DND-41 (cell line): ENCODE results near the gene C1orf174.

Experiments
- ATAC-seq: fragments of 200-7000 bp; cut with Tn5 transposase; 3 replicates; pipeline ENCODE4 v1.9.1; 2021; ENCODE audit warnings: low read depth; ENCODE audit not compliant: insufficient read depth
- DNase-seq: peaks from one replicate; pipeline ENCODE4 v3.0.0-alpha.2; 2020
- H2AFZ ChIP-seq: 2 replicates; pipeline ENCODE4 v1.6.0; 2012; ENCODE audit warnings: low read depth, low read length
- H3K27ac ChIP-seq: 2 replicates; pipeline ENCODE4 v1.5.1; 2012; ENCODE audit warnings: low read length, inconsistent platforms
- H3K27me3 ChIP-seq: fragments of 200-600 bp; sonication (generic); 2 replicates; pipeline ENCODE4 v1.6.0; 2012; ENCODE audit warnings: low read length, mild to moderate bottlenecking, inconsistent platforms; ENCODE audit not compliant: insufficient read depth, poor library complexity
- H3K36me3 ChIP-seq: 2 replicates; pipeline ENCODE4 v1.5.1; 2012; ENCODE audit warnings: low read length, inconsistent platforms; ENCODE audit not compliant: insufficient read depth
- H3K4me1 ChIP-seq: 2 replicates; pipeline ENCODE4 v1.5.1; 2012; ENCODE audit warnings: mild to moderate bottlenecking, low read length; ENCODE audit not compliant: insufficient read depth
- H3K4me2 ChIP-seq: 2 replicates; pipeline ENCODE4 v1.6.0; 2012; ENCODE audit warnings: mild to moderate bottlenecking, moderate library complexity, low read length, inconsistent platforms; ENCODE audit not compliant: insufficient read depth
- H3K4me3 ChIP-seq, 2 experiments: fragments of 200-600 bp in 1 of 2; shearing (Covaris generic) in 1 of 2; 2 replicates each; pipeline ENCODE4 v1.5.1; 2012 to 2016; ENCODE audit warnings: inconsistent platforms in 2 of 2, low read length in 2 of 2, mild to moderate bottlenecking in 2 of 2, low read depth in 1 of 2, moderate library complexity in 1 of 2
- H3K79me2 ChIP-seq: 2 replicates; pipeline ENCODE4 v1.6.0; 2012; ENCODE audit warnings: low read length, inconsistent platforms; ENCODE audit not compliant: insufficient read depth
- H3K9ac ChIP-seq: 2 replicates; pipeline ENCODE4 v1.6.0; 2012; ENCODE audit warnings: low read depth, mild to moderate bottlenecking, inconsistent platforms, low read length, moderate library complexity
- H3K9me3 ChIP-seq: 2 replicates; pipeline ENCODE4 v1.5.1; 2012; ENCODE audit warnings: low read length, moderate library complexity, mild to moderate bottlenecking, inconsistent platforms; ENCODE audit not compliant: insufficient read depth, severe bottlenecking
- H4K20me1 ChIP-seq: 2 replicates; pipeline ENCODE4 v1.6.0; 2012; ENCODE audit warnings: low read length; ENCODE audit not compliant: insufficient read depth
- EZH2 ChIP-seq: IDR thresholded peaks from 3 replicates; pipeline ENCODE4 v1.6.1; 2012; ENCODE audit warnings: borderline replicate concordance, low read depth, mild to moderate bottlenecking, moderate library complexity, low read length, inconsistent platforms; ENCODE audit not compliant: severe bottlenecking
- TF ChIP-seq, protein P1 (sequence below): IDR thresholded peaks from 2 replicates; pipeline ENCODE4 v1.5.1; 2012; ENCODE audit warnings: borderline replicate concordance, low read length, moderate library complexity, mild to moderate bottlenecking; ENCODE audit not compliant: poor library complexity, severe bottlenecking; ENCODE audit errors: extremely low read depth

C1orf174 gene

DNA sequence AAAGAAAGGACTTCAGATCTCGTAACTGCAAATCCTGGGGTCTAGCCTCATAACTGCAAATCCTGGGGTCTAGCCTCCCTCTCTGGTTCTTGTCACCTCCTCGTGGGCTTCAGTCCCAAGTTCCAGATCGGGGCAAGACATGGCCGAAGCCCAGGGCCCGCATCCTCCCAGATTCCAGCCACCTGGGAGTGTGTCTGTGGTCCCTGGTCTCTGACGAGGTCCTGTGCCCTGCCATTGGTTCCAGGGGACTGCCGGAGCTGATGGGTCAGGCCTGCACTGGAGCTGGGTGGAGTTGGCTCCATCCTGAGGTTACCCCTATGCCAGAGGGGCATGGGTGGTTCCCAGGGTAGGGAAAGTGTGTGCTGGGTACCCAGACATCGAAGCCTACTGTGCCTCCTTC lies 17.7 kb upstream of the C1orf174 start:
- TF ChIP-seq, protein P1, sequence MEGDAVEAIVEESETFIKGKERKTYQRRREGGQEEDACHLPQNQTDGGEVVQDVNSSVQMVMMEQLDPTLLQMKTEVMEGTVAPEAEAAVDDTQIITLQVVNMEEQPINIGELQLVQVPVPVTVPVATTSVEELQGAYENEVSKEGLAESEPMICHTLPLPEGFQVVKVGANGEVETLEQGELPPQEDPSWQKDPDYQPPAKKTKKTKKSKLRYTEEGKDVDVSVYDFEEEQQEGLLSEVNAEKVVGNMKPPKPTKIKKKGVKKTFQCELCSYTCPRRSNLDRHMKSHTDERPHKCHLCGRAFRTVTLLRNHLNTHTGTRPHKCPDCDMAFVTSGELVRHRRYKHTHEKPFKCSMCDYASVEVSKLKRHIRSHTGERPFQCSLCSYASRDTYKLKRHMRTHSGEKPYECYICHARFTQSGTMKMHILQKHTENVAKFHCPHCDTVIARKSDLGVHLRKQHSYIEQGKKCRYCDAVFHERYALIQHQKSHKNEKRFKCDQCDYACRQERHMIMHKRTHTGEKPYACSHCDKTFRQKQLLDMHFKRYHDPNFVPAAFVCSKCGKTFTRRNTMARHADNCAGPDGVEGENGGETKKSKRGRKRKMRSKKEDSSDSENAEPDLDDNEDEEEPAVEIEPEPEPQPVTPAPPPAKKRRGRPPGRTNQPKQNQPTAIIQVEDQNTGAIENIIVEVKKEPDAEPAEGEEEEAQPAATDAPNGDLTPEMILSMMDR, result no peak
- TF ChIP-seq EZH2, result no peak
- no peak overlapping the region for H2AFZ ChIP-seq

DNA sequence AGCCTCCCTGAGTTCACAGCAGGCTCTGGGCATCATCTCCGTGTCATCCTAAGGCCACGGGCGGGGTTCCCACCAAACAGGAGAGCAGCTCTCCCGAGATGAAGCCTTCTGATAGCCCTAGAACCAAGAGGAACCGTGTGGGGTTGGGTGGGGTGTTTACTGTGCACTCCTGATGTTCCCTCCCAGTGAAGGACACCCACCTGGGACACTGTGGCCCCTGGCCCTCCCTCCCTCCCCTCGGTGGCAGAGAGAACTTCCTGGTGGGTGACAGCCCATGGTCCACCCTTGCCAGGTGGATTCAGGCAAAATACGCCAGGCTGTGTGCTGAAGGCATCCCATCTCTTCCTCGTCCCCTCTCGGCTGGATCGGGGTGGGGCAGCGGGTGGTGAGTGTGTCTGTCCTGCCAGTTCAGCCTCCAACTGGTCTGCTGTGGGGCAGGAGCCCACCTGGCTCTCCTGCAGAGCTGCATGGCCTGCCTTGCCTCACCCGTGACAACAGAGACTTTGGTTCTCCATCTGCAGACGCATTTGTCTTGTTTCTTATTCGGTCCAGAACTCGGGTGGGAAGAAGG lies 15.6 kb upstream of the C1orf174 start:
- Histone ChIP-seq H3K27ac (no peak overlapping the region), H3K36me3 (no peaks in the 10 kb centered on the region), H2AFZ (no peak overlapping the region), H4K20me1 (peaks cover 5% of the 10 kb centered on the region; the same call in 1 of the 2 replicates), H3K4me2 (no peak overlapping the region), H3K27me3 (peaks cover 3% of the 10 kb centered on the region), H3K9me3 (no peaks in the 10 kb centered on the region), H3K4me1 (no peaks in the 10 kb centered on the region), H3K9ac (no peak overlapping the region), H3K79me2 (no peaks in the 10 kb centered on the region), H3K4me3 (no peak overlapping the region)
- DNase-seq (no peak), ATAC-seq (no peak)
- TF ChIP-seq EZH2, result no peak
- TF ChIP-seq, protein P1, result no peak

More for the DNA sequence above, 17.7 kb upstream of the C1orf174 start:
- H3K79me2 ChIP-seq, result no peaks in the 10 kb centered on the region
- no peak overlapping the region for H3K27ac ChIP-seq
- H3K4me3 ChIP-seq, result no peak overlapping the region
- no peak for ATAC-seq
- DNase-seq, result no peak
- H4K20me1 ChIP-seq, result no peaks in the 10 kb centered on the region; the same call in 1 of the 2 replicates
- no peak overlapping the region for H3K4me2 ChIP-seq
- no peaks in the 10 kb centered on the region for H3K4me1 ChIP-seq
- no peaks in the 10 kb centered on the region for H3K9me3 ChIP-seq
- no peaks in the 10 kb centered on the region for H3K36me3 ChIP-seq
- H3K9ac ChIP-seq, result no peak overlapping the region
- H3K27me3 ChIP-seq, result no peaks in the 10 kb centered on the region

DNA sequence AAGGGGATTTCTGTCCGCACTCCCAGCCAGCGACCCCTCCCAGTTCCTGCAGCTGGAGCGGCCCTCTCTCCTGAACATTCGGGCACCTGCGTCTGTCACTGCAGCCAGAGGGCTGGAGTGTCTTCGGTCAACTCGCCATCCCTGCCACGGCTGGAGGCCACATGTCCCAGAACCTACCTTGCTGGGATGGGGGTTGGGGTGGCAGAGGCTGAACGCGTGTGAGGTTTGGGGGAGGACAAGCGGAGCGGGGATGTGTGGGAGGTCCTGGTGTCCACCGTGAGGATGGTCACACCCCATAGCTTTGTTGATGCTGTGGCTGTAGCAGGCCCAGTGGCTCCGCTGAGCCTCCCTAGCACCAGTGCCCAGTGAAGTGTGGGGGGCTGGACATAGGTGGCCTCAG lies 14.8 kb upstream of the C1orf174 start:
- H3K27ac ChIP-seq, result no peak overlapping the region
- TF ChIP-seq EZH2, result no peak
- TF ChIP-seq, protein P1, result no peak
- peaks cover 12% of the 10 kb centered on the region; the same call in 1 of the 2 replicates for H4K20me1 ChIP-seq
- no peak overlapping the region for H3K4me2 ChIP-seq
- no peaks in the 10 kb centered on the region for H3K36me3 ChIP-seq
- H3K9me3 ChIP-seq, result no peaks in the 10 kb centered on the region
- no peak overlapping the region for H3K9ac ChIP-seq
- peaks cover 6% of the 10 kb centered on the region for H3K27me3 ChIP-seq
- ATAC-seq (no peak), DNase-seq (no peak)
- H2AFZ ChIP-seq, result no peak overlapping the region
- H3K79me2 ChIP-seq, result no peaks in the 10 kb centered on the region
- H3K4me3 ChIP-seq, result no peak overlapping the region
- no peaks in the 10 kb centered on the region for H3K4me1 ChIP-seq
